Keratinocyte (primary cell): ENCODE data around the gene BNIP1.

Source experiments
- CTCF ChIP-seq, 3 experiments: IDR thresholded peaks in 1 of 3; conservative IDR thresholded peaks in 1 of 3; optimal IDR thresholded peaks in 1 of 3; 2 replicates in 2 of 3; 3 replicates in 1 of 3; pipeline versions ENCODE3 to v1.5.1; 2011; ENCODE audit warnings: low read length in 3 of 3, mild to moderate bottlenecking in 3 of 3, moderate library complexity in 2 of 3, control low read depth in 1 of 3, inconsistent platforms in 1 of 3; ENCODE audit not compliant: insufficient read depth in 2 of 3; ENCODE audit errors: extremely low read depth in 1 of 3
- EZH2 ChIP-seq: IDR thresholded peaks from one replicate; pipeline ENCODE4 v1.6.1; 2012; ENCODE audit warnings: inconsistent platforms, mild to moderate bottlenecking, low read length, moderate library complexity

- TF ChIP-seq CTCF (optimal IDR thresholded peaks at IDR 0.05 in 1 of 3, IDR thresholded peaks at IDR 0.05 in 1 of 3, conservative IDR thresholded peaks at IDR 0.05 in 1 of 3; ENCODE audit: extremely low read depth in 1 of 3, insufficient read depth in 2 of 3, low read length in 3 of 3) = no peak
- no peak for TF ChIP-seq EZH2
Observed at GRCh38 chr5:173114536-173114935, 29.8 kb upstream of the BNIP1 start.
